ENCODE results near the gene MMP12. TPM values are rescaled to one million over a fixed set of nuclear protein-coding genes. Genes with fewer than 3 reads are reported as not detected.

Gene MMP12
- polyA plus RNA-seq, 1 of the 3 experiments (the other 2 are of a cell fraction), result 2.0 TPM

- TF ChIP-seq PBX3 (IDR thresholded peaks at IDR 0.05) (peak; percentile 82), FOXJ3 (CRISPR knock-in tag; IDR thresholded peaks at IDR 0.05) (no peak), USF2 (IDR thresholded peaks at IDR 0.05; ENCODE audit: borderline replicate concordance, low read depth, low read length) (no peak), TEAD4 (IDR thresholded peaks at IDR 0.05; ENCODE audit: borderline replicate concordance, insufficient read depth) (0 out of 2 replicates have a peak, but pooled peaks have one; percentile 17), EP300 (IDR thresholded peaks at IDR 0.05; ENCODE audit: borderline replicate concordance in 1 of 2, low read depth in 1 of 2, low read length in 1 of 2) (0 out of 4 replicates have a peak, but pooled peaks of 1 of the 2 experiments have one; percentile 39), TAF1 (IDR thresholded peaks at IDR 0.05; ENCODE audit: borderline replicate concordance, low read depth, low read length) (no peak), EZH2phosphoT487 (IDR thresholded peaks at IDR 0.05; ENCODE audit: borderline replicate concordance, low read depth) (no peak), MXI1 (IDR thresholded peaks at IDR 0.05; ENCODE audit: low read depth, low read length) (no peak)
Measured at GRCh38 chr11:102850973-102851745, 23.6 kb downstream of the MMP12 start (continued).

- POLR2A ChIA-PET, result no interaction called here
- Histone ChIP-seq H3K27ac (ENCODE audit: low read depth in 2 of 2, low read length in 1 of 2) (peak overlapping the region in 1 of 2 experiments; percentile 76; a peak in 2 of 4 replicates), H2AFZ (ENCODE audit: low read depth) (no peak overlapping the region), H3K36me3 (replicated peaks in 1 of 2; ENCODE audit: control insufficient read depth in 1 of 2, insufficient read depth in 2 of 2, low read length in 1 of 2) (no peaks in the 10 kb centered on the region), H3K9me3 (no peaks in the 10 kb centered on the region), H3K4me2 (0 out of 2 replicates have a peak overlapping the region, but pooled peaks have one; percentile 16), H4K20me1 (ENCODE audit: insufficient read depth) (no peaks in the 10 kb centered on the region), H3K79me2 (ENCODE audit: insufficient read depth) (no peaks in the 10 kb centered on the region), H3F3A (replicated peaks; ENCODE audit: insufficient read depth) (peaks cover 15% of the 10 kb centered on the region), H3K9ac (no peak overlapping the region; the same call in 1 of the 2 replicates), H3K27me3 (ENCODE audit: insufficient read depth) (no peaks in the 10 kb centered on the region), H3K4me3 (ENCODE audit: low read depth in 2 of 2, low read length in 1 of 2) (no peak overlapping the region), H3K4me1 (ENCODE audit: control insufficient read depth in 1 of 2, insufficient read depth in 2 of 2, low read depth in 1 of 2, low read length in 1 of 2) (peaks cover 0 to 21% of the 10 kb centered on the region in 2 experiments; a peak in 1 of 4 replicates), H3K9me2 (no peaks in the 10 kb centered on the region)
- CTCF ChIA-PET, result no interaction called here
- 0% methylated on average over 1 of the region's 1 CpG for WGBS (ENCODE audit: low lambda C conversion rate)
- no peak for DNase-seq
- no peak for TF ChIP-seq CTCF (IDR thresholded peaks at IDR 0.05)
- no peak for TF ChIP-seq TAF1 (IDR thresholded peaks at IDR 0.05; ENCODE audit: borderline replicate concordance, low read depth, low read length)
- TF ChIP-seq TEAD4 (IDR thresholded peaks at IDR 0.05; ENCODE audit: borderline replicate concordance, insufficient read depth), result 0 out of 2 replicates have a peak, but pooled peaks have one; percentile 53
- no peak for TF ChIP-seq USF1 (IDR thresholded peaks at IDR 0.05; ENCODE audit: borderline replicate concordance, low read depth)
- peak in 1 of 2 experiments; percentile 35; a peak in 1 of 4 replicates for TF ChIP-seq EP300 (IDR thresholded peaks at IDR 0.05; ENCODE audit: borderline replicate concordance in 1 of 2, low read depth in 1 of 2, low read length in 1 of 2)
- peak; percentile 59 for TF ChIP-seq JUND (IDR thresholded peaks at IDR 0.05)
- TF ChIP-seq FOSL2 (IDR thresholded peaks at IDR 0.05; ENCODE audit: borderline replicate concordance, low read depth), result peak; percentile 41; the same call in 1 of the 2 replicates
- peak; percentile 37; the same call in 1 of the 2 replicates for TF ChIP-seq TCF12 (IDR thresholded peaks at IDR 0.05)
- peak; percentile 38 for TF ChIP-seq PBX3 (IDR thresholded peaks at IDR 0.05)
- TF ChIP-seq RFX5 (IDR thresholded peaks at IDR 0.05; ENCODE audit: low read length), result no peak
- no peak for TF ChIP-seq RCOR1 (IDR thresholded peaks at IDR 0.05; ENCODE audit: low read length)
Measured at GRCh38 chr11:102849311-102849710, 25.5 kb downstream of the MMP12 start.

Data from SK-N-SH (cell line).